K562 treated with DMSO at 1 percent for 12 hours (cell line): ENCODE measurements around the gene GJB4. TPM values are rescaled to one million over a fixed set of nuclear protein-coding genes. Genes with fewer than 3 reads are reported as not detected.

Experiments used
- total RNA-seq: library from RNA; unstranded; fragments of 300-600 nt; gene quantifications from 2 replicates; pipeline ENCODE4 v1.2.3, GENCODE V29; 2022; ENCODE audit not compliant: insufficient read depth

GJB4 gene
- total RNA-seq, result not detected in 2 replicates

GRCh38 chr1:34759503-34760357 lies at the start of gene GJB4:
GJB4 (plus strand) TSS chr1:34759740; CDS start chr1:34761255, 1,515 bp downstream.

GRCh38 chr1:34754964-34755637 lies 4.4 kb upstream of the GJB4 start, which contains the start of gene GJB5:
GJB5 (plus strand) TSS chr1:34755047; CDS start chr1:34757331, 2,284 bp downstream.

GRCh38 chr1:34781071-34781843 lies 21.7 kb downstream of the GJB4 start, which contains the start of gene GJB3:
GJB3 (plus strand) TSS chr1:34781214; CDS start chr1:34784763, 3,549 bp downstream.

GRCh38 chr1:34792868-34793727 lies 33.6 kb downstream of the GJB4 start, which contains the start of gene GJA4:
GJA4 (plus strand) TSS chr1:34792999; CDS start chr1:34794214, 1,215 bp downstream.

Other genes with a start within 250 kb of the GJB4 start
- gene GJB5, start 4.7 kb upstream of the GJB4 start, total RNA-seq, result not detected in 2 replicates
- not detected in 2 replicates for gene GJB3, start 21.5 kb downstream of the GJB4 start, total RNA-seq
- not detected in 2 replicates for gene GJA4, start 33.3 kb downstream of the GJB4 start, total RNA-seq
- 44.9 and 51.7 TPM in 2 replicates for gene SMIM12, start 100.0 kb downstream of the GJB4 start, total RNA-seq
- gene DLGAP3, start 169.9 kb downstream of the GJB4 start, total RNA-seq, result not detected in 2 replicates
- 20.5 and 29.1 TPM in 2 replicates for gene TMEM35B, start 225.6 kb downstream of the GJB4 start, total RNA-seq